ENCODE data around the gene CCSER1.

The CCSER1 gene

GRCh38 chr4:91631335-91631734 lies 1504.1 kb downstream of the CCSER1 start:
- Histone ChIP-seq H3K9me2 (replicated peaks; ENCODE audit: control insufficient read depth, low read length) (no peaks in the 10 kb centered on the region), H3F3A (ENCODE audit: control insufficient read depth, insufficient read depth) (no peaks in the 10 kb centered on the region), H4K20me1 (ENCODE audit: control insufficient read depth, insufficient read depth, low read depth, low read length) (no peaks in the 10 kb centered on the region), H3K27me3 (ENCODE audit: control insufficient read depth, low read length) (no peaks in the 10 kb centered on the region), H3K4me2 (ENCODE audit: low read length) (no peak overlapping the region), H3K27ac (ENCODE audit: low read depth, low read length) (no peak overlapping the region), H3K9me3 (ENCODE audit: control insufficient read depth, insufficient read depth, low read length) (no peaks in the 10 kb centered on the region), H3K79me2 (ENCODE audit: control insufficient read depth, low read length) (no peaks in the 10 kb centered on the region), H3K36me3 (ENCODE audit: control insufficient read depth, low read length) (no peaks in the 10 kb centered on the region), H3K4me3 (ENCODE audit: low read length) (no peak overlapping the region), H3K4me1 (ENCODE audit: control insufficient read depth, low read length) (no peaks in the 10 kb centered on the region)
- TF ChIP-seq EZH2phosphoT487 (IDR thresholded peaks at IDR 0.05; ENCODE audit: borderline replicate concordance, low read length) (no peak), CTCF (IDR thresholded peaks at IDR 0.05; ENCODE audit: low read depth, low read length, poor library complexity, severe bottlenecking) (no peak)

- H3K4me3 ChIP-seq (ENCODE audit: low read length), result no peak overlapping the region
- no peaks in the 10 kb centered on the region for H3K4me1 ChIP-seq (ENCODE audit: control insufficient read depth, low read length)
- no peaks in the 10 kb centered on the region for H4K20me1 ChIP-seq (ENCODE audit: control insufficient read depth, insufficient read depth, low read depth, low read length)
- no peaks in the 10 kb centered on the region for H3K36me3 ChIP-seq (ENCODE audit: control insufficient read depth, low read length)
- no peaks in the 10 kb centered on the region for H3F3A ChIP-seq (ENCODE audit: control insufficient read depth, insufficient read depth)
- no peaks in the 10 kb centered on the region for H3K27me3 ChIP-seq (ENCODE audit: control insufficient read depth, low read length)
- no peak overlapping the region for H3K4me2 ChIP-seq (ENCODE audit: low read length)
- H3K9me3 ChIP-seq (ENCODE audit: control insufficient read depth, insufficient read depth, low read length), result no peaks in the 10 kb centered on the region
- H3K79me2 ChIP-seq (ENCODE audit: control insufficient read depth, low read length), result no peaks in the 10 kb centered on the region
- H3K9me2 ChIP-seq (replicated peaks; ENCODE audit: control insufficient read depth, low read length), result no peaks in the 10 kb centered on the region
- no peak overlapping the region for H3K27ac ChIP-seq (ENCODE audit: low read depth, low read length)
- TF ChIP-seq EZH2phosphoT487 (IDR thresholded peaks at IDR 0.05; ENCODE audit: borderline replicate concordance, low read length) (no peak), CTCF (IDR thresholded peaks at IDR 0.05; ENCODE audit: low read depth, low read length, poor library complexity, severe bottlenecking) (no peak)
Observed at GRCh38 chr4:91636083-91636482, 1508.9 kb downstream of the CCSER1 start.
